CD4-positive, alpha-beta T cell (primary cell): ENCODE results near the gene A2M. TPM values are rescaled to one million over a fixed set of nuclear protein-coding genes. Genes with fewer than 3 reads are reported as not detected.

ENCODE experiments used
- ATAC-seq: fragments of 200-7000 bp; cut with Tn5 transposase; one replicate; pipeline ENCODE4 v1.10.0; 2022; ENCODE audit warnings: mild to moderate bottlenecking; ENCODE audit not compliant: poor library complexity
- CTCF ChIA-PET: fragments of 350-600 bp; sonication (Branson Sonifier 250); formaldehyde crosslinking; loops from one replicate; lab custom pipeline; 2021; ENCODE audit warnings: antibody characterized with exemption, inconsistent platforms; lab: Charles Lee
- POLR2A ChIA-PET: fragments of 350-600 bp; sonication (Branson Sonifier 250); formaldehyde crosslinking; loops from one replicate; lab custom pipeline; 2021; ENCODE audit warnings: antibody characterized with exemption, inconsistent platforms; lab: Charles Lee
- DNase-seq, 14 experiments: peaks; one replicate each; pipeline ENCODE4 v3.0.0-alpha.2; 2013 to 2020; ENCODE audit warnings: mixed read lengths in 2 of 14
- H3K27ac ChIP-seq, 2 donors: one replicate each; pipeline versions ENCODE4 v1.5.1 to v1.7.0; 2013; ENCODE audit warnings: low read length in 2 of 2, low read depth in 1 of 2, mild to moderate bottlenecking in 1 of 2
- H3K27me3 ChIP-seq, 2 experiments: 1 replicate in 1 of 2; 2 replicates in 1 of 2; pipeline versions ENCODE4 v1.6.1 to v1.7.0; 2013; ENCODE audit warnings: low read length in 2 of 2, control low read depth in 1 of 2, mild to moderate bottlenecking in 1 of 2, moderate library complexity in 1 of 2; ENCODE audit not compliant: insufficient read depth in 2 of 2, control insufficient read depth in 1 of 2
- H3K36me3 ChIP-seq: one replicate; pipeline ENCODE4 v1.6.1; 2013; ENCODE audit warnings: low read length, control low read depth; ENCODE audit not compliant: insufficient read depth
- H3K4me1 ChIP-seq: one replicate; pipeline ENCODE4 v1.6.1; 2013; ENCODE audit warnings: low read length, control low read depth; ENCODE audit not compliant: insufficient read depth
- H3K4me3 ChIP-seq: one replicate; pipeline ENCODE4 v1.5.1; 2013; ENCODE audit warnings: mild to moderate bottlenecking, low read length, moderate library complexity
- H3K9me3 ChIP-seq, 2 experiments: 1 replicate in 1 of 2; 2 replicates in 1 of 2; pipeline versions ENCODE4 v1.6.1 to v1.7.0; 2013; ENCODE audit warnings: low read length in 2 of 2, mild to moderate bottlenecking in 2 of 2, control low read depth in 1 of 2, moderate library complexity in 1 of 2; ENCODE audit not compliant: control insufficient read depth in 1 of 2, insufficient read depth in 1 of 2
- H3K27ac Mint-ChIP-seq: one replicate; pipeline ENCODE4 v1.8.0; 2020; ENCODE audit warnings: mixed read lengths
- H3K27me3 Mint-ChIP-seq: one replicate; pipeline ENCODE4 v1.8.0; 2021; ENCODE audit warnings: mixed read lengths
- H3K36me3 Mint-ChIP-seq: one replicate; pipeline ENCODE4 v1.8.0; 2021; ENCODE audit warnings: low read depth, mixed read lengths
- H3K4me1 Mint-ChIP-seq: one replicate; pipeline ENCODE4 v1.8.0; 2021; ENCODE audit warnings: low read depth, mixed read lengths
- H3K4me3 Mint-ChIP-seq: one replicate; pipeline ENCODE4 v1.8.0; 2020; ENCODE audit warnings: mild to moderate bottlenecking, mixed read lengths
- H3K9me3 Mint-ChIP-seq: one replicate; pipeline ENCODE4 v1.8.0; 2020; ENCODE audit warnings: mixed read lengths
- intact Hi-C, 2 experiments: fragments of 100-400 bp; cut with DNase I in 1 of 2; cut with micrococcal nuclease in 1 of 2; formaldehyde crosslinking; loops; one replicate each; pipeline versions ENCODE4 v1.15.1 to v1.9.0; 2023 to 2025; cut with DNase I, micrococcal nuclease
- total RNA-seq, 174 experiments: library from RNA in 2 of 174; stranded (reverse) in 2 of 174; gene quantifications; one replicate each; pipeline ENCODE4 v1.2.3 and lab custom pipeline; 2021 to 2026
- TF ChIP-seq, protein P1 (sequence below): fragments of 200-600 bp; IDR thresholded peaks from one replicate; pipeline ENCODE4 v1.8.0; 2022; ENCODE audit warnings: antibody characterized with exemption, mild to moderate bottlenecking

The A2M gene
- total RNA-seq, 2 experiments from 2014 or later = not detected

DNA sequence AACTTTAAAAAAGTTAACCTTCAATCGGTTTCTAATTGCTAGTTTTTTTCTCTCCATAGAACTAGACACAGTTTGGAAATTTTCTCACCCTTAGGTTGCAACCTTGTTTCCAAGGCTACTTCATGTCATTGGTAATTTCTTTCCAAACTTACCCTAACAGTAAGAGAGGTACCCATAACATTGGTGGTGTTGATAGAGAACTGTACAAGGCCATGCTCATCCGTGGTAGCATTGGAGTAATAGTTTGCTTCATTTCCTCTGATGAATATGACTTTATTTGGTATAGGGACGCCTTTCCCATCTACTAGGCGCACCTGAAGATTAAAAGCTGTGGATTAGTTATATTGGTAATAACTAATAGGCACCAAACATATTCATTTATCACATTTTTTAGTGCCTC, 11.6 kb downstream of the A2M start:
- DNase-seq (no peak), ATAC-seq (no peak)
- H3K36me3 ChIP-seq = peaks cover 13% of the 10 kb centered on the region
- H3K4me1 ChIP-seq = no peaks in the 10 kb centered on the region
- Mint-ChIP-seq H3K4me1 (no peaks in the 10 kb centered on the region), H3K27me3 (no peaks in the 10 kb centered on the region), H3K4me3 (no peak overlapping the region), H3K9me3 (no peaks in the 10 kb centered on the region), H3K36me3 (peaks cover 2% of the 10 kb centered on the region), H3K27ac (no peak overlapping the region)
- no peak overlapping the region for H3K27ac ChIP-seq
- ChIA-PET CTCF (interaction anchor here (1.2 kb wide), 1 partner anchor 10 kb away, joined by 3 read pairs; no protein-coding TSS in a partner anchor), POLR2A (no interaction called here)
- H3K27me3 ChIP-seq = no peaks in the 10 kb centered on the region
- no peaks in the 10 kb centered on the region for H3K9me3 ChIP-seq
- intact Hi-C loops = no loop called here
- H3K4me3 ChIP-seq = no peak overlapping the region
- TF ChIP-seq, protein P1, sequence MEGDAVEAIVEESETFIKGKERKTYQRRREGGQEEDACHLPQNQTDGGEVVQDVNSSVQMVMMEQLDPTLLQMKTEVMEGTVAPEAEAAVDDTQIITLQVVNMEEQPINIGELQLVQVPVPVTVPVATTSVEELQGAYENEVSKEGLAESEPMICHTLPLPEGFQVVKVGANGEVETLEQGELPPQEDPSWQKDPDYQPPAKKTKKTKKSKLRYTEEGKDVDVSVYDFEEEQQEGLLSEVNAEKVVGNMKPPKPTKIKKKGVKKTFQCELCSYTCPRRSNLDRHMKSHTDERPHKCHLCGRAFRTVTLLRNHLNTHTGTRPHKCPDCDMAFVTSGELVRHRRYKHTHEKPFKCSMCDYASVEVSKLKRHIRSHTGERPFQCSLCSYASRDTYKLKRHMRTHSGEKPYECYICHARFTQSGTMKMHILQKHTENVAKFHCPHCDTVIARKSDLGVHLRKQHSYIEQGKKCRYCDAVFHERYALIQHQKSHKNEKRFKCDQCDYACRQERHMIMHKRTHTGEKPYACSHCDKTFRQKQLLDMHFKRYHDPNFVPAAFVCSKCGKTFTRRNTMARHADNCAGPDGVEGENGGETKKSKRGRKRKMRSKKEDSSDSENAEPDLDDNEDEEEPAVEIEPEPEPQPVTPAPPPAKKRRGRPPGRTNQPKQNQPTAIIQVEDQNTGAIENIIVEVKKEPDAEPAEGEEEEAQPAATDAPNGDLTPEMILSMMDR = no peak

DNA sequence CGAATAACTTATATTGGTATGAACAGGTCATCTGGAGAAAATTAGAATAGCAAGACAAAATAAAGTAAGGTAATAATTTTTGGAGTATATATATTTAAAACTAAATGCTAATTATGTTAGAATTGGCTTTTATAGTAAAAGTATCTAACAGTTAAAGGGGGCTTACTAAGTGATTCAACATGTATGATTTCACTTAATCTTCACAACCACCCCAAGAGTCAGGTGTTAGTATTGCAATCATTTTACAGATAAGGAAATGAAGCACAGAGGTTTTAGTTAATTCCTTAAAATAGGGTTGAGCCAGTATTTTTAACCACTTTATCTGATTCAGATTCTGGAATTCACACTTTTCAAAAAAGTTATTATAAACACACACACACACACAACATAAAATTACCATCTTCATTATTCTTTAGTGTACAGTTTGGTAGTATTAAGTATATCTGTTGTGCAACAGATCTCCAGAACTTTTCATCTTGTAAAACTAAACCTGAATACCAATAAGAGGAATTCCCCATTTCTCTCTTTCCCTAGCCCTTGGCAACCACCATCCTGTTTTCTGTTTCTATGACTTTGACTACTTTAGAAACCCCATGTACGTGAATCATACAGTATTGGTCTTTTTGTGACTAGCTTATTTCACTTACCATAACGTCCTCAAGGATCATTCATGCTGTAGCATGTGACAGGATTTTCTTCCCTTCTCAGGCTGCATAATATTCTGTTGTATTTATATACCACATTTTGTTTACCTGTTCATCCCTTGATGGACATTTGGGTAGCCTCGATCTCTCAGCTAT, 12.5 kb downstream of the A2M start:
- no peak overlapping the region for H3K4me3 Mint-ChIP-seq
- DNase-seq (peak in 2 of 14 experiments; percentile 15 to 21), ATAC-seq (no peak)
- H3K9me3 ChIP-seq = no peaks in the 10 kb centered on the region
- no peak overlapping the region for H3K27ac ChIP-seq
- no peaks in the 10 kb centered on the region for H3K27me3 Mint-ChIP-seq
- peaks cover 20% of the 10 kb centered on the region for H3K36me3 ChIP-seq
- no peaks in the 10 kb centered on the region for H3K4me1 ChIP-seq
- ChIA-PET CTCF (no interaction called here), POLR2A (no interaction called here)
- H3K4me3 ChIP-seq = no peak overlapping the region
- H3K9me3 Mint-ChIP-seq = no peaks in the 10 kb centered on the region
- no peaks in the 10 kb centered on the region for H3K27me3 ChIP-seq
- H3K36me3 Mint-ChIP-seq = peaks cover 4% of the 10 kb centered on the region
- intact Hi-C loops = no loop called here
- TF ChIP-seq, protein P1 = no peak
- H3K27ac Mint-ChIP-seq = no peak overlapping the region
- no peaks in the 10 kb centered on the region for H3K4me1 Mint-ChIP-seq

DNA sequence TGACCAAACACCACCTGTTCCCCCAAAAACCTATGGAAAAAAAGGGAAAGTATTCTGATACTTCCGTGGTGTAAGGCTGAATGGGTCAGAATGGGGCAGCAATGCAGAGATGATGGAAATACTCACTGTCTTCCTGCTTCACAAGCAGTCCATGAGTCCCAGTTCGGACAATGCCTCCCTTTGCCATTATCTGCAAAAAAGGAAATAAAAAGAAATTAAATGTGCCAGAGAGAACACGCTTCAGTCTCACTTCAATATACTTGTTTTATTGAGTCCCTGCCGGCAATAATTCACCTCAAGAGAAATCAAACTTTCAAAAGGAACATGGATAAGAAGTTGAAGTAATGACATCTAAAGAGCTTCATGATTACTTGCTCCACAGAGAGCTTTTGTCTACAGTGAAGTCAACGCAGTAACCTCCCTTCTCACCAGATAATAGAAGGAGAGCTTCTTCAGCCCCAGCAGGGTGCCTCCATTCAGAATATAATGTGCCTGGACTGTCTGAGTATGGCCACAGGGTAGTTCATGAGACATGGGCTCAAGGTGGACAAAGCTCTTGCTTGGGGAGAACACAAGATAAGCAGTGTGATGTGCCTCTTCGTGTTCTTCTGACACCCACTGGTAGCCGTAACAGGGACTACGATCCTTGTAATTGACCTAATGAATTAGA, 14.6 kb downstream of the A2M start:
- TF ChIP-seq, protein P1 = no peak
- no peaks in the 10 kb centered on the region for H3K27me3 Mint-ChIP-seq
- ChIA-PET POLR2A (no interaction called here), CTCF (interaction anchor here (2.1 kb wide), 1 partner anchor 10 kb away, joined by 5 read pairs; no protein-coding TSS in a partner anchor)
- Histone ChIP-seq H3K4me1 (no peaks in the 10 kb centered on the region), H3K9me3 (no peaks in the 10 kb centered on the region), H3K4me3 (no peak overlapping the region), H3K27me3 (no peaks in the 10 kb centered on the region), H3K36me3 (peaks cover 20% of the 10 kb centered on the region), H3K27ac (no peak overlapping the region)
- no peak overlapping the region for H3K27ac Mint-ChIP-seq
- no peaks in the 10 kb centered on the region for H3K9me3 Mint-ChIP-seq
- H3K4me3 Mint-ChIP-seq = no peak overlapping the region
- DNase-seq (no peak), ATAC-seq (no peak)
- intact Hi-C loops = no loop called here
- peaks cover 4% of the 10 kb centered on the region for H3K36me3 Mint-ChIP-seq
- no peaks in the 10 kb centered on the region for H3K4me1 Mint-ChIP-seq
